Mesothelial cell of epicardium (in vitro differentiated cells): Measurements from ENCODE around the gene EYS. TPM values are rescaled to one million over a fixed set of nuclear protein-coding genes. Genes with fewer than 3 reads are reported as not detected.

Experiments
- DNase-seq, 2 experiments: peaks; one replicate each; pipeline ENCODE4 v3.0.0; 2021; ENCODE audit warnings: low spot score in 2 of 2; ENCODE audit not compliant: unreplicated experiment in 2 of 2
- H3K27ac Mint-ChIP-seq: 2 replicates; pipeline ENCODE4 v1.8.0; 2021; ENCODE audit warnings: mixed read lengths
- H3K27me3 Mint-ChIP-seq: 2 replicates; pipeline ENCODE4 v1.8.0; 2021; ENCODE audit warnings: low read depth, mixed read lengths
- H3K36me3 Mint-ChIP-seq: 2 replicates; pipeline ENCODE4 v1.8.0; 2021; ENCODE audit warnings: mixed read lengths
- H3K4me1 Mint-ChIP-seq: 2 replicates; pipeline ENCODE4 v1.8.0; 2021; ENCODE audit warnings: mixed read lengths
- H3K4me3 Mint-ChIP-seq: 2 replicates; pipeline ENCODE4 v1.8.0; 2021; ENCODE audit warnings: mild to moderate bottlenecking, moderate library complexity, mixed read lengths
- H3K9me3 Mint-ChIP-seq: 2 replicates; pipeline ENCODE4 v1.8.0; 2021; ENCODE audit warnings: mixed read lengths
- total RNA-seq: library from RNA; stranded (reverse); gene quantifications from 3 replicates; pipeline ENCODE4 v1.2.1, GENCODE V29; 2021
- TF ChIP-seq, protein P1 (sequence below): fragments of 200-600 bp; sonication (generic); IDR thresholded peaks from one replicate; pipeline ENCODE4 v1.5.0; 2021; ENCODE audit warnings: antibody characterized with exemption; ENCODE audit not compliant: unreplicated experiment

EYS gene
- total RNA-seq, 1 donor from 2014 or later = 0.69 TPM

- DNase-seq = no peak
- Mint-ChIP-seq H3K9me3 (peaks cover 4% of the 10 kb centered on the region), H3K36me3 (no peaks in the 10 kb centered on the region), H3K4me1 (peaks cover 2% of the 10 kb centered on the region), H3K4me3 (no peak overlapping the region), H3K27me3 (no peaks in the 10 kb centered on the region), H3K27ac (no peak overlapping the region)
- TF ChIP-seq, protein P1, sequence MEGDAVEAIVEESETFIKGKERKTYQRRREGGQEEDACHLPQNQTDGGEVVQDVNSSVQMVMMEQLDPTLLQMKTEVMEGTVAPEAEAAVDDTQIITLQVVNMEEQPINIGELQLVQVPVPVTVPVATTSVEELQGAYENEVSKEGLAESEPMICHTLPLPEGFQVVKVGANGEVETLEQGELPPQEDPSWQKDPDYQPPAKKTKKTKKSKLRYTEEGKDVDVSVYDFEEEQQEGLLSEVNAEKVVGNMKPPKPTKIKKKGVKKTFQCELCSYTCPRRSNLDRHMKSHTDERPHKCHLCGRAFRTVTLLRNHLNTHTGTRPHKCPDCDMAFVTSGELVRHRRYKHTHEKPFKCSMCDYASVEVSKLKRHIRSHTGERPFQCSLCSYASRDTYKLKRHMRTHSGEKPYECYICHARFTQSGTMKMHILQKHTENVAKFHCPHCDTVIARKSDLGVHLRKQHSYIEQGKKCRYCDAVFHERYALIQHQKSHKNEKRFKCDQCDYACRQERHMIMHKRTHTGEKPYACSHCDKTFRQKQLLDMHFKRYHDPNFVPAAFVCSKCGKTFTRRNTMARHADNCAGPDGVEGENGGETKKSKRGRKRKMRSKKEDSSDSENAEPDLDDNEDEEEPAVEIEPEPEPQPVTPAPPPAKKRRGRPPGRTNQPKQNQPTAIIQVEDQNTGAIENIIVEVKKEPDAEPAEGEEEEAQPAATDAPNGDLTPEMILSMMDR = no peak
These were observed 1204.2 kb downstream of the EYS start for GRCh38 chr6:64502801-64503200.

DNA sequence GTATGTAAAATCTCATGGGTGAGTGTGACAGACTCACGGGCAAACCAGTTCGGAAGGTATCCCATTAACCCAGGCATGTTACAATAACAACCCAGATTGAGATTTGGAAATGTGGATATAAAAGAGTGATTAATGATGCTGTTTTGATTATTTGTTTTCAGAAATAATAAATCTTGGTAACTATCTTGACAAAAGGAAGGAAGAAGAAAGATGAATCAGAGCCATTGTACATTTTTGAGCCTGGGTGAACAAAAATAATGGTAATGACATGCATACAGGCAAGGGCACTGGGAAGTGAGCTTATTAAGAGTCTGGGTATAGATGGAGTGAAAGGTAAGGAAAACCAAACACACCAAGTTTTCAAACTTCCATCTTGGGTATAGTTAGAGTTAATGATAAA lies 1209.4 kb downstream of the EYS start:
- peaks cover 2% of the 10 kb centered on the region for H3K4me1 Mint-ChIP-seq
- no peak overlapping the region for H3K27ac Mint-ChIP-seq
- H3K9me3 Mint-ChIP-seq = peaks cover 4% of the 10 kb centered on the region
- DNase-seq = no peak
- peaks cover 2% of the 10 kb centered on the region for H3K27me3 Mint-ChIP-seq
- no peak overlapping the region for H3K4me3 Mint-ChIP-seq
- TF ChIP-seq, protein P1 = no peak
- H3K36me3 Mint-ChIP-seq = no peaks in the 10 kb centered on the region

- TF ChIP-seq, protein P1 = no peak
- peaks cover 4% of the 10 kb centered on the region for H3K27me3 Mint-ChIP-seq
- no peaks in the 10 kb centered on the region for H3K9me3 Mint-ChIP-seq
- no peaks in the 10 kb centered on the region for H3K36me3 Mint-ChIP-seq
- H3K27ac Mint-ChIP-seq = no peak overlapping the region
- no peak for DNase-seq
- no peak overlapping the region for H3K4me3 Mint-ChIP-seq
- H3K4me1 Mint-ChIP-seq = no peaks in the 10 kb centered on the region
These were observed 1217.3 kb downstream of the EYS start for GRCh38 chr6:64489763-64490162.

DNA sequence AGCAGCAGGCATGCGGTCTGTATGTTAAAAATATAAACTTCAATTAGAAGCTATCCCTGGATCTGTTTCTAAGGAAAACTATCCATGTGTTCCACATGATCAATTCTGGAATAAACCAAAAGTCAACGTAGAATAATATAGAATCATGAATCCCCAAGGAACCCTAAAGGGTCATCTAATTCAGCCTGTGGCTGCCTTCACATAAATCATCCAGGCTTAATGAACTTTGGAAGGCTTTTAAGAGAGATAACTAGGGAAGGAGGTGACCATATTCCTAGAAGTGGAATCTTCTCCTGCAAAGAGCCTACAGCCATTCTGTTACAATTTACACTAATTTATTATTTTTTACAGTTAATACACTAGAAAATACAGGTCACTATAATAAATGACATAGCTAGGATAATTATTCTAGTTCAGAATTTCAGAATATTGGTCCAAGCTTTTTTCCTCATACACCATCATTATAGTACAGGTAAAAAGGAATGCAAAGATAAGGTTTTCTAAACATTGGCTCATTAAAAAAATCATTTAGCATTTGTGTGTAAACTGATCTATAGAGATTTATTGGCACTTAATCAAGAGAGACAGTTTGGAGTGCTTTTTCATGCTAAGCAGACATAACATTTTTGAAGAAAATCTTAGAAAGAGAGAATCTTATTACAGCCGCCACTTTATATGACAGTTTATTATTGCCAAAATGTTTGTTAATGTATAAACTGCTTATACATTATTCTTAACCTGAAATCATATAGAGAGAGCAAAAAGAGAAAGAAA lies 1220.3 kb downstream of the EYS start:
- no peak for DNase-seq
- H3K27me3 Mint-ChIP-seq = no peaks in the 10 kb centered on the region
- H3K4me1 Mint-ChIP-seq = no peaks in the 10 kb centered on the region
- H3K36me3 Mint-ChIP-seq = no peaks in the 10 kb centered on the region
- no peak overlapping the region for H3K27ac Mint-ChIP-seq
- no peaks in the 10 kb centered on the region for H3K9me3 Mint-ChIP-seq
- no peak overlapping the region for H3K4me3 Mint-ChIP-seq
- TF ChIP-seq, protein P1 = no peak

GRCh38 chr6:64483956-64484499 lies 1223.0 kb downstream of the EYS start:
- H3K4me3 Mint-ChIP-seq = no peak overlapping the region

More at GRCh38 chr6:64483956-64484499, 1223.0 kb downstream of the EYS start:
- TF ChIP-seq, protein P1 = no peak
- no peak for DNase-seq
- Mint-ChIP-seq H3K4me1 (no peaks in the 10 kb centered on the region), H3K36me3 (no peaks in the 10 kb centered on the region), H3K27ac (no peak overlapping the region), H3K27me3 (no peaks in the 10 kb centered on the region), H3K9me3 (no peaks in the 10 kb centered on the region)
